CD8-positive, alpha-beta memory T cell (primary cell): ENCODE measurements around the gene TMEM60. TPM values are rescaled to one million over a fixed set of nuclear protein-coding genes. Genes with fewer than 3 reads are reported as not detected.
A peak's percentile ranks its signal among the peaks of the same experiment; 100 is the strongest.

ENCODE experiments used
- CTCF ChIA-PET: fragments of 350-600 bp; sonication (Branson Sonifier 250); formaldehyde crosslinking; loops from one replicate; lab custom pipeline; 2021; ENCODE audit warnings: antibody characterized with exemption; lab: Charles Lee
- POLR2A ChIA-PET: fragments of 350-600 bp; sonication (Branson Sonifier 250); formaldehyde crosslinking; loops from one replicate; lab custom pipeline; 2021; ENCODE audit warnings: antibody characterized with exemption; lab: Charles Lee
- DNase-seq, 5 donors: peaks; one replicate each; pipeline versions ENCODE4 v3.0.0 to v3.0.0-alpha.2; 2020 to 2022; ENCODE audit warnings: mixed read lengths in 1 of 5
- H3K27ac ChIP-seq: one replicate; pipeline ENCODE4 v1.7.0; 2013; ENCODE audit warnings: low read depth, mild to moderate bottlenecking, low read length, moderate library complexity
- H3K27me3 ChIP-seq: 2 replicates; pipeline ENCODE4 v1.7.0; 2013; ENCODE audit warnings: low read length, mild to moderate bottlenecking; ENCODE audit not compliant: insufficient read depth, poor library complexity, severe bottlenecking
- H3K36me3 ChIP-seq: 2 replicates; pipeline ENCODE4 v1.7.0; 2013; ENCODE audit warnings: mild to moderate bottlenecking, low read length, moderate library complexity; ENCODE audit not compliant: insufficient read depth
- H3K4me1 ChIP-seq: 2 replicates; pipeline ENCODE4 v1.7.0; 2013; ENCODE audit warnings: mild to moderate bottlenecking, low read length, moderate library complexity; ENCODE audit not compliant: insufficient read depth
- H3K4me3 ChIP-seq: 2 replicates; pipeline ENCODE4 v1.7.0; 2013; ENCODE audit warnings: mild to moderate bottlenecking, low read length
- H3K9me3 ChIP-seq: 2 replicates; pipeline ENCODE4 v1.7.0; 2013; ENCODE audit warnings: mild to moderate bottlenecking, low read length
- H3K27ac Mint-ChIP-seq, 8 donors: one replicate each; pipeline ENCODE4 v1.8.0; 2020 to 2021; ENCODE audit warnings: mixed read lengths in 8 of 8, mild to moderate bottlenecking in 6 of 8, inconsistent platforms in 3 of 8, moderate library complexity in 3 of 8
- H3K27me3 Mint-ChIP-seq, 2 donors: one replicate each; pipeline ENCODE4 v1.8.0; 2020 to 2021; ENCODE audit warnings: mixed read lengths in 2 of 2, mild to moderate bottlenecking in 1 of 2, moderate library complexity in 1 of 2
- H3K36me3 Mint-ChIP-seq, 3 donors: one replicate each; pipeline ENCODE4 v1.8.0; 2020 to 2021; ENCODE audit warnings: mixed read lengths in 3 of 3, inconsistent platforms in 1 of 3, mild to moderate bottlenecking in 1 of 3
- H3K4me1 Mint-ChIP-seq, 3 donors: one replicate each; pipeline ENCODE4 v1.8.0; 2020 to 2021; ENCODE audit warnings: mixed read lengths in 3 of 3, inconsistent platforms in 1 of 3, mild to moderate bottlenecking in 1 of 3
- H3K4me3 Mint-ChIP-seq, 7 donors: one replicate each; pipeline ENCODE4 v1.8.0; 2020 to 2021; ENCODE audit warnings: mixed read lengths in 7 of 7, mild to moderate bottlenecking in 6 of 7, moderate library complexity in 4 of 7, inconsistent platforms in 2 of 7
- H3K9me3 Mint-ChIP-seq, 5 donors: one replicate each; pipeline ENCODE4 v1.8.0; 2020 to 2022; ENCODE audit warnings: mixed read lengths in 5 of 5, mild to moderate bottlenecking in 3 of 5, moderate library complexity in 2 of 5, inconsistent platforms in 1 of 5
- polyA plus RNA-seq: library from polyadenylated mRNA; unstranded; fragments of 300-500 nt; fragmentation: Illumina TruSeq; gene quantifications from one replicate; pipeline ENCODE4 v1.2.3, GENCODE V29; 2021
- total RNA-seq, 2 experiments: library from RNA; stranded (reverse); gene quantifications; one replicate each; pipeline ENCODE4 v1.2.3, GENCODE V29; 2021

TMEM60 gene
- total and polyA plus RNA-seq, 3 experiments from 2014 or later = 7.6 to 24.2 (median 8.9) TPM

DNA sequence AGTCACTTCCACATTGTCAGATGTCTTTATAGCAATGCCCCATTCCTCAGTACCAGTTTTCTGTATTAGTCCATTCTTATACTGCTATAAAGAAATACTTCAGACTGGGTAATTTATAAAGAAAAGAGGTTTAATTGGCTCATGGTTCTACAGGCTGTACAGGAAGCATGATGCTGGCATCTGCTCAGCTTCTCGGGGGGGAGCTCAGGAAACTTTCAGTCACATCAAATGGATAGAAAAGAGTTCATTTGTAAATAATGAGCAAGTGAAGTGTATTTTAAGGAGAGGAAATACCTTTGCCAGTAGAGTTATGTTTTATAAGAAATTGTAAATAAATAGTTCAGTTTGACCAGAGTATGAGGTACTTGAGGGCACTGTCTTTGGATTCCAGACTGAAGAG is 50.5 kb downstream of the TMEM60 start:
- Mint-ChIP-seq H3K4me1 (peaks cover 41 to 68% (median 59%) of the 10 kb centered on the region in 3 donors), H3K27ac (peak overlapping the region in 7 of 8 donors; percentile 13 to 77 (median 55)), H3K36me3 (peaks cover 0 to 50% (median 15%) of the 10 kb centered on the region in 3 donors), H3K9me3 (no peaks in the 10 kb centered on the region), H3K27me3 (no peaks in the 10 kb centered on the region), H3K4me3 (no peak overlapping the region)
- H3K27ac ChIP-seq = no peak overlapping the region
- CTCF ChIA-PET = interaction anchor here (1.0 to 2.5 kb wide), 4 partner anchors 10 to 96 kb away, joined by 3 to 7 read pairs (median 4); no protein-coding TSS in a partner anchor
- peaks cover 23% of the 10 kb centered on the region for H3K4me1 ChIP-seq
- H3K9me3 ChIP-seq = no peaks in the 10 kb centered on the region
- H3K36me3 ChIP-seq = peaks cover 3% of the 10 kb centered on the region
- H3K4me3 ChIP-seq = no peak overlapping the region
- no peak for DNase-seq
- H3K27me3 ChIP-seq = no peaks in the 10 kb centered on the region
- POLR2A ChIA-PET = no interaction called here

DNA sequence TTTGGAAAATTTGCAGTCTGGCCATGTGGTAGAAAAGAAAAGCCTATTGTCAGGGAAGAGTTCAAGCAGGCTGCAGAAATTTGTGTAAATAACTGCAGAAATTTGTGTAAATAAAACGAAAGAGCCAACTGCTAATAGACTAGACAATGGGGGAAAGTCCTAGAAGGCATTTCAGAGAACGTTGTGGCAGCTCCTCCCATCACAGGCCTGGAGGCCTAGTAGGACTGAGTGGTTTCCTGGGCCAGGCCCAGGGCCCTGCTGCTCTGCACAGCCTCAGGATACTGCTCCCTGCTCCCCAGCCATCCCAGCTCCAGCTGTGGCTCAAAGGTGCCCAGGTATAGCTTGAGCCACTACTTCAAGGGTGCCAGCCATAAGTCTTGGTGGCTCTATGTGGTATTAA is 51.1 kb downstream of the TMEM60 start:
- Mint-ChIP-seq H3K36me3 (peaks cover 0 to 50% (median 14%) of the 10 kb centered on the region in 3 donors), H3K4me3 (no peak overlapping the region), H3K4me1 (peaks cover 36 to 64% (median 54%) of the 10 kb centered on the region in 3 donors), H3K9me3 (no peaks in the 10 kb centered on the region), H3K27me3 (no peaks in the 10 kb centered on the region), H3K27ac (peak overlapping the region in 4 of 8 donors; percentile 21 to 86 (median 58))
- no peak for DNase-seq
- CTCF ChIA-PET = interaction anchor here (1.1 to 2.5 kb wide), 3 partner anchors 12 to 96 kb away, joined by 4 to 7 read pairs (median 5); no protein-coding TSS in a partner anchor
- H3K27me3 ChIP-seq = no peaks in the 10 kb centered on the region
- peaks cover 3% of the 10 kb centered on the region for H3K36me3 ChIP-seq
- no peak overlapping the region for H3K4me3 ChIP-seq
- POLR2A ChIA-PET = no interaction called here
- peaks cover 20% of the 10 kb centered on the region for H3K4me1 ChIP-seq
- no peaks in the 10 kb centered on the region for H3K9me3 ChIP-seq
- H3K27ac ChIP-seq = no peak overlapping the region

DNA sequence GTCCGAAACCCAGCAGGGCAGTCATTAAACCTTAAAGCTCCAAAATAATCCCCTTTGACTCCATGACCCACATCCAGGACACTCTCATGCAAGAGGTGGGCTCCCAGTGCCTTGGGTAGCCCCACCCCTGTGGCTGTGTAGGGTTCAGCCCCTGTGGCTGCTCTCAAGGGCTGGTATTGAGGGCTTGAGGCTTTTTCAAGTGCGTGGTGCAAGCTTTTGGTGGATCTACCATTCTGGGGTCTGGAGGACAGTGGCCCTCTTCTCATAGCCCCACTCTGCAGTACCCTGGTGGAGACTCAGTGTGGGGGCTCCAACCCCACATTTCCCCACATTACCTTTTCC is 51.4 kb downstream of the TMEM60 start:
- Mint-ChIP-seq H3K9me3 (no peaks in the 10 kb centered on the region), H3K4me3 (no peak overlapping the region), H3K36me3 (peaks cover 0 to 51% (median 12%) of the 10 kb centered on the region in 3 donors), H3K27ac (peak overlapping the region in 3 of 8 donors; percentile 21 to 86 (median 65)), H3K4me1 (peaks cover 33 to 65% (median 50%) of the 10 kb centered on the region in 3 donors), H3K27me3 (no peaks in the 10 kb centered on the region)
- ChIA-PET CTCF (interaction anchor here (1.4 to 2.5 kb wide), 2 partner anchors 13 to 95 kb away, joined by 5 to 7 read pairs; no protein-coding TSS in a partner anchor), POLR2A (no interaction called here)
- H3K36me3 ChIP-seq = peaks cover 3% of the 10 kb centered on the region
- H3K9me3 ChIP-seq = no peaks in the 10 kb centered on the region
- no peak overlapping the region for H3K27ac ChIP-seq
- no peak for DNase-seq
- no peak overlapping the region for H3K4me3 ChIP-seq
- H3K27me3 ChIP-seq = no peaks in the 10 kb centered on the region
- peaks cover 16% of the 10 kb centered on the region for H3K4me1 ChIP-seq

DNA sequence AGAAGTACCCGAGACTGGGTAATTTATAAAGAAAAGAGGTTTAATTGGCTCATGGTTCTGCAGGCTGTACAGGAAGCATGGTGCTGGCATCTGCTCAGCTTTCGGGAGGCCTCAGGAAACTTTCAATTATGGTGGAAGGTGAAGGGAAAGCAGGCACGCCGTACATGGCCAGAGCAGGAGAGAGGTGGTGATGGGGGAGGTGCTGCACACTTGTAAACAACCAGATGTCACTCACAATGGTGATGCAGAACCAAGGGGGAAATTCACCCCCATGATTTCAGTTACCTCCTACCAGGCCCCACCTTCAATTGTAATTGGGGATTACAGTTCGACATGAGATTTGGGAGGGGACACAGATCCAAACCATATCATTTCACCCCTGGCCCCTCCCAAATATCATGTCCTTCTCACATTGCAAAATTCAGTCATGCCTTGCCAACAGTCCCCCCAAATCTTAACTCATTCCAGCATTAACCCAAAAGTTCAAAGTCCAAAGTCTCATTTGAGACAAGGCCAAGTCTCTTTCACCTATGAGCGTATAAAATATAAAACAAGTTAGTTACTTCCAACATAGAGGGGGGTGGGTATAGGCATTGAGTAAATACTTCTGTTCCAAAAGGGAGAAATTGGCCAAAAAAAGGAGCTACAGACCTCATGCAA is 51.9 kb downstream of the TMEM60 start:
- no peaks in the 10 kb centered on the region for H3K9me3 Mint-ChIP-seq

DNA sequence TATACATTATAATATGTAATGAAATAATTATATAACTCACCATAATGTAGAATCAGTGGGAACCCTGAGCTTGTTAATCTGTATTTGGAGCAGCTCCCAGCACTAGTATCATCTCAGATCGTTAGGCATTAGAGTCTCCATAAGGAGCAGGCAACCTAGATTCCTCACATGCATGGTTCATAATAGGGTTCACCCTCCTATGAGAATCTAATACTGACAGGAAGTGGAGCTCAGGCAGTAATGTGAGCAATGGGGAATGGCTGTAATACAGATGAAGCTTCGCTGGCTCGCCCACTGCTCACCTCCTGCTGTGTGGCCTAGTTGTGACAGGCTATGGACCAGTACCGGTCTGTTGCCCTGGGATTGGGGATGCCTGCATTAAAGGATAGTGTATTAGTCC is 52.5 kb downstream of the TMEM60 start:
- no peak overlapping the region for H3K4me3 ChIP-seq
- peaks cover 28 to 62% (median 45%) of the 10 kb centered on the region in 3 donors for H3K4me1 Mint-ChIP-seq
- peaks cover 0 to 49% (median 12%) of the 10 kb centered on the region in 3 donors for H3K36me3 Mint-ChIP-seq
- no peaks in the 10 kb centered on the region for H3K9me3 ChIP-seq
- ChIA-PET POLR2A (no interaction called here), CTCF (no interaction called here)
- H3K4me3 Mint-ChIP-seq = no peak overlapping the region
- H3K4me1 ChIP-seq = peaks cover 9% of the 10 kb centered on the region
- H3K27me3 Mint-ChIP-seq = no peaks in the 10 kb centered on the region
- no peaks in the 10 kb centered on the region for H3K27me3 ChIP-seq
- H3K27ac ChIP-seq = no peak overlapping the region
- DNase-seq = no peak
- peaks cover 3% of the 10 kb centered on the region for H3K36me3 ChIP-seq
- H3K9me3 Mint-ChIP-seq = no peaks in the 10 kb centered on the region
- H3K27ac Mint-ChIP-seq = peak overlapping the region in 3 of 8 donors; percentile 11 to 66 (median 54)

More for the DNA sequence above, 51.9 kb downstream of the TMEM60 start:
- Mint-ChIP-seq H3K27ac (peak overlapping the region in 6 of 8 donors; percentile 11 to 78 (median 60)), H3K4me3 (peak overlapping the region in 1 of 7 donors; percentile 40), H3K27me3 (no peaks in the 10 kb centered on the region), H3K4me1 (peaks cover 31 to 64% (median 50%) of the 10 kb centered on the region in 3 donors), H3K36me3 (peaks cover 0 to 53% (median 12%) of the 10 kb centered on the region in 3 donors)
- POLR2A ChIA-PET = no interaction called here
- H3K9me3 ChIP-seq = no peaks in the 10 kb centered on the region
- no peak overlapping the region for H3K4me3 ChIP-seq
- no peaks in the 10 kb centered on the region for H3K27me3 ChIP-seq
- peaks cover 11% of the 10 kb centered on the region for H3K4me1 ChIP-seq
- H3K27ac ChIP-seq = no peak overlapping the region
- H3K36me3 ChIP-seq = peaks cover 3% of the 10 kb centered on the region
- DNase-seq = no peak
- CTCF ChIA-PET = interaction anchor here (1.4 to 2.5 kb wide), 2 partner anchors 13 to 95 kb away, joined by 5 to 7 read pairs; no protein-coding TSS in a partner anchor

Other genes starting within 250 kb of the TMEM60 start
- gene RSBN1L, start 102.0 kb downstream of the TMEM60 start, total RNA-seq = 10 to 100 TPM; 23.4 to 24.5 TPM
- gene RSBN1L, start 102.0 kb downstream of the TMEM60 start, polyA plus RNA-seq = 9.6 TPM
- gene PHTF2, start 339 bp upstream of the TMEM60 start, total RNA-seq = 10 to 100 TPM; 39.3 to 44.5 TPM
- gene PHTF2, start 339 bp upstream of the TMEM60 start, polyA plus RNA-seq = 13.7 TPM